Measurements from ENCODE around the gene MED25.

Gene MED25

DNA sequence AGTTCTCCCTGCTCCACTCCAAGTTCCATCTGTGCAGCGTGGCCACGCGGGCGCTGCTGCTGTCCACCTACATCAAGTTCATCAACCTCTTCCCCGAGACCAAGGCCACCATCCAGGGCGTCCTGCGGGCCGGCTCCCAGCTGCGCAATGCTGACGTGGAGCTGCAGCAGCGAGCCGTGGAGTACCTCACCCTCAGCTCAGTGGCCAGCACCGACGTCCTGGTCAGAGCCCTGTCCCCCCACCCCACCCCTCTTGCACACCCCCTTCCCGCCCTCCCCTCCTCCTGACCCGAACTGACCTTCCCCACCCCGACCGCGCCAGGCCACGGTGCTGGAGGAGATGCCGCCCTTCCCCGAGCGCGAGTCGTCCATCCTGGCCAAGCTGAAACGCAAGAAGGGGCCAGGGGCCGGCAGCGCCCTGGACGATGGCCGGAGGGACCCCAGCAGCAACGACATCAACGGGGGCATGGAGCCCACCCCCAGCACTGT is 16.6 kb upstream of the MED25 start:
- no peak overlapping the region for H3K4me3 ChIP-seq (ENCODE audit: insufficient read depth, low read length, poor library complexity, severe bottlenecking)
- H3K36me3 ChIP-seq (ENCODE audit: low read length): no peaks in the 10 kb centered on the region
- H2AFZ ChIP-seq (ENCODE audit: low read depth, low read length, severe bottlenecking): no peak overlapping the region
- H3K79me2 ChIP-seq (ENCODE audit: insufficient read depth, low read length): no peaks in the 10 kb centered on the region
- H3K4me2 ChIP-seq (ENCODE audit: low read depth, low read length, poor library complexity, severe bottlenecking): no peak overlapping the region
- no peak overlapping the region for H3K27ac ChIP-seq (ENCODE audit: low read depth, low read length)
- no peak overlapping the region for H3K9ac ChIP-seq (ENCODE audit: low read length)
- no peaks in the 10 kb centered on the region for H3K27me3 ChIP-seq (ENCODE audit: low read length)
- TF ChIP-seq, protein P1, sequence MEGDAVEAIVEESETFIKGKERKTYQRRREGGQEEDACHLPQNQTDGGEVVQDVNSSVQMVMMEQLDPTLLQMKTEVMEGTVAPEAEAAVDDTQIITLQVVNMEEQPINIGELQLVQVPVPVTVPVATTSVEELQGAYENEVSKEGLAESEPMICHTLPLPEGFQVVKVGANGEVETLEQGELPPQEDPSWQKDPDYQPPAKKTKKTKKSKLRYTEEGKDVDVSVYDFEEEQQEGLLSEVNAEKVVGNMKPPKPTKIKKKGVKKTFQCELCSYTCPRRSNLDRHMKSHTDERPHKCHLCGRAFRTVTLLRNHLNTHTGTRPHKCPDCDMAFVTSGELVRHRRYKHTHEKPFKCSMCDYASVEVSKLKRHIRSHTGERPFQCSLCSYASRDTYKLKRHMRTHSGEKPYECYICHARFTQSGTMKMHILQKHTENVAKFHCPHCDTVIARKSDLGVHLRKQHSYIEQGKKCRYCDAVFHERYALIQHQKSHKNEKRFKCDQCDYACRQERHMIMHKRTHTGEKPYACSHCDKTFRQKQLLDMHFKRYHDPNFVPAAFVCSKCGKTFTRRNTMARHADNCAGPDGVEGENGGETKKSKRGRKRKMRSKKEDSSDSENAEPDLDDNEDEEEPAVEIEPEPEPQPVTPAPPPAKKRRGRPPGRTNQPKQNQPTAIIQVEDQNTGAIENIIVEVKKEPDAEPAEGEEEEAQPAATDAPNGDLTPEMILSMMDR (IDR thresholded peaks at IDR 0.05; ENCODE audit: insufficient read depth, low read length, poor library complexity, severe bottlenecking): no peak
- TF ChIP-seq EZH2phosphoT487 (conservative IDR thresholded peaks at IDR 0.05; ENCODE audit: low read length): no peak
- no peaks in the 10 kb centered on the region for H3K9me2 ChIP-seq (replicated peaks; ENCODE audit: insufficient read depth, low read length)
- H4K20me1 ChIP-seq (ENCODE audit: low read depth, low read length): no peaks in the 10 kb centered on the region
- no peaks in the 10 kb centered on the region for H3K9me3 ChIP-seq (ENCODE audit: insufficient read depth, low read length)
- H3F3A ChIP-seq (ENCODE audit: insufficient read depth): no peaks in the 10 kb centered on the region

DNA sequence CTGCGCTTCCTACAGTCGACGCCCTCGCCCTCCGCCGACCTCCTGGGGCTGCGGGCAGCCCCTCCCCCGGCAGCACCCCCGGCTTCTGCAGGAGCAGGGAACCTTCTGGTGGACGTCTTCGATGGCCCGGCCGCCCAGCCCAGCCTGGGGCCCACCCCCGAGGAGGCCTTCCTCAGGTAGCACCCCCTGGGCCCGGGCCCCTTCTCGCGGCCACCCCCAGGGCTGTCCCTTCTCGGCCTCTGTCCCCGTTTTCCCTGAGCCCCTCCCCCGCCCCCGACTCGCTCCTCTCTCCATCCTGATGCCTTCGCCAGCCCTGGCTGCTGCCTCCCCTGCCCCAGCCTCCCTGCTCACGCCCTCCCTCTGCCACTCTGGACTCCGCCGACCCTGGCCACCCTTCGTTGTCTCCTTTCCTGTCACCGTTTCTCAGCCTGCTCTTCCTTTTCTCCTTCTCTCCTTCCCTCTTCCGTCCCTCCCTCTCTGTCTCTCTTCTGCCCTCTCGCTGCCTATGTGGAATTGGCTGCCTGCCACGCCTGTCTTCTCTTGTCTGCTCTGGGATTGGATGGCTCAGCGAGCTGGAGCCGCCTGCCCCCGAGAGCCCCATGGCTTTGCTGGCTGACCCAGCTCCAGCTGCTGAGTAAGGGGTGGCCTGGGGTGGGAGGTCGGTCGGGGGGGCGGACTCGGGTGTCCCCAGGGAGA is 16.0 kb upstream of the MED25 start:
- Histone ChIP-seq H3K27ac (ENCODE audit: low read depth, low read length) (no peak overlapping the region), H3K36me3 (ENCODE audit: low read length) (no peaks in the 10 kb centered on the region), H4K20me1 (ENCODE audit: low read depth, low read length) (no peaks in the 10 kb centered on the region), H3K79me2 (ENCODE audit: insufficient read depth, low read length) (no peaks in the 10 kb centered on the region), H3K27me3 (ENCODE audit: low read length) (no peaks in the 10 kb centered on the region), H3F3A (ENCODE audit: insufficient read depth) (no peaks in the 10 kb centered on the region), H3K4me2 (ENCODE audit: low read depth, low read length, poor library complexity, severe bottlenecking) (no peak overlapping the region), H3K9ac (ENCODE audit: low read length) (no peak overlapping the region), H3K4me3 (ENCODE audit: insufficient read depth, low read length, poor library complexity, severe bottlenecking) (no peak overlapping the region), H3K9me2 (replicated peaks; ENCODE audit: insufficient read depth, low read length) (no peaks in the 10 kb centered on the region), H3K9me3 (ENCODE audit: insufficient read depth, low read length) (no peaks in the 10 kb centered on the region), H2AFZ (ENCODE audit: low read depth, low read length, severe bottlenecking) (no peak overlapping the region)
- TF ChIP-seq EZH2phosphoT487 (conservative IDR thresholded peaks at IDR 0.05; ENCODE audit: low read length): no peak
- TF ChIP-seq, protein P1 (IDR thresholded peaks at IDR 0.05; ENCODE audit: insufficient read depth, low read length, poor library complexity, severe bottlenecking): no peak

DNA sequence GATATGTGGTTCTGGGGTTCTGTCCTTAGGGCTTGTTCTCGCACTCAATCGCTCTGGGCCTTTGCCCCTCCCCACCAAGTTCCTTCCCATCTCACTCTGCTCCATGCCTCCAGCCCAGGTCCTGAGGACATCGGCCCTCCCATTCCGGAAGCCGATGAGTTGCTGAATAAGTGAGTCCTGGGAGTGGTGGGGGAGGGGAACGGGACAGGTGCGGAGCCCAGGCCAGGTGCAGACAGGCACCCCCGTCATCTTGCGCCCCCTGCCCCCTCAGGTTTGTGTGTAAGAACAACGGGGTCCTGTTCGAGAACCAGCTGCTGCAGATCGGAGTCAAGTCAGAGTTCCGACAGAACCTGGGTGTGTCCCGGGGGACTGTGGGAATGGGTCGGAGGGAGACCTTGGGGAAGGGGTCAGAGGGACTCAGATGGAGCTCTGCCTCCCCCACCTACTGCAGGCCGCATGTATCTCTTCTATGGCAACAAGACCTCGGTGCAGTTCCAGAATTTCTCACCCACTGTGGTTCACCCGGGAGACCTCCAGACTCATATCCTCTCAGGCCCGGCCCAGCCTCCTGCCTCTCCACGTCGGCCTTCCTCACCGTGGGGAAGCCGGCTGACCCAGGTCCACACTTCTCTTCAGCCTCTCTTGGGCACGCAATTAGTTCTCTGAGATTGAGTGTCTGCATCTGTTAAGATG is 15.1 kb upstream of the MED25 start:
- no peak overlapping the region for H3K27ac ChIP-seq (ENCODE audit: low read depth, low read length)
- no peak overlapping the region for H3K4me2 ChIP-seq (ENCODE audit: low read depth, low read length, poor library complexity, severe bottlenecking)
- H3K4me3 ChIP-seq (ENCODE audit: insufficient read depth, low read length, poor library complexity, severe bottlenecking): no peak overlapping the region
- no peaks in the 10 kb centered on the region for H3F3A ChIP-seq (ENCODE audit: insufficient read depth)
- no peaks in the 10 kb centered on the region for H3K9me2 ChIP-seq (replicated peaks; ENCODE audit: insufficient read depth, low read length)
- H3K36me3 ChIP-seq (ENCODE audit: low read length): no peaks in the 10 kb centered on the region
- no peaks in the 10 kb centered on the region for H3K27me3 ChIP-seq (ENCODE audit: low read length)
- H4K20me1 ChIP-seq (ENCODE audit: low read depth, low read length): no peaks in the 10 kb centered on the region
- no peaks in the 10 kb centered on the region for H3K9me3 ChIP-seq (ENCODE audit: insufficient read depth, low read length)
- H2AFZ ChIP-seq (ENCODE audit: low read depth, low read length, severe bottlenecking): no peak overlapping the region
- no peak for TF ChIP-seq EZH2phosphoT487 (conservative IDR thresholded peaks at IDR 0.05; ENCODE audit: low read length)
- TF ChIP-seq, protein P1 (IDR thresholded peaks at IDR 0.05; ENCODE audit: insufficient read depth, low read length, poor library complexity, severe bottlenecking): no peak
- H3K79me2 ChIP-seq (ENCODE audit: insufficient read depth, low read length): no peaks in the 10 kb centered on the region
- H3K9ac ChIP-seq (ENCODE audit: low read length): no peak overlapping the region
